NCI-H526 (cell line): ENCODE data around the gene IQCE.
"Not testable (repeated sequence)": the region's sequence is repeated elsewhere in the genome, so short reads cannot be mapped to it uniquely, and the experiment has no call there.

Source experiments
- DNase-seq, 2 experiments: peaks; one replicate each; lab custom pipeline; 2025; lab: John Stamatoyannopoulos, UW

The IQCE gene

GRCh38 chr7:2576742-2577491 lies 18.1 kb downstream of the IQCE start:
- DNase-seq = no peak

GRCh38 chr7:2577914-2578680 lies 19.3 kb downstream of the IQCE start:
- no peak for DNase-seq

- DNase-seq = no peak
Measured at GRCh38 chr7:2580636-2581035, 21.9 kb downstream of the IQCE start.

- no peak for DNase-seq
Measured at GRCh38 chr7:2582006-2582735, 23.4 kb downstream of the IQCE start.

DNA sequence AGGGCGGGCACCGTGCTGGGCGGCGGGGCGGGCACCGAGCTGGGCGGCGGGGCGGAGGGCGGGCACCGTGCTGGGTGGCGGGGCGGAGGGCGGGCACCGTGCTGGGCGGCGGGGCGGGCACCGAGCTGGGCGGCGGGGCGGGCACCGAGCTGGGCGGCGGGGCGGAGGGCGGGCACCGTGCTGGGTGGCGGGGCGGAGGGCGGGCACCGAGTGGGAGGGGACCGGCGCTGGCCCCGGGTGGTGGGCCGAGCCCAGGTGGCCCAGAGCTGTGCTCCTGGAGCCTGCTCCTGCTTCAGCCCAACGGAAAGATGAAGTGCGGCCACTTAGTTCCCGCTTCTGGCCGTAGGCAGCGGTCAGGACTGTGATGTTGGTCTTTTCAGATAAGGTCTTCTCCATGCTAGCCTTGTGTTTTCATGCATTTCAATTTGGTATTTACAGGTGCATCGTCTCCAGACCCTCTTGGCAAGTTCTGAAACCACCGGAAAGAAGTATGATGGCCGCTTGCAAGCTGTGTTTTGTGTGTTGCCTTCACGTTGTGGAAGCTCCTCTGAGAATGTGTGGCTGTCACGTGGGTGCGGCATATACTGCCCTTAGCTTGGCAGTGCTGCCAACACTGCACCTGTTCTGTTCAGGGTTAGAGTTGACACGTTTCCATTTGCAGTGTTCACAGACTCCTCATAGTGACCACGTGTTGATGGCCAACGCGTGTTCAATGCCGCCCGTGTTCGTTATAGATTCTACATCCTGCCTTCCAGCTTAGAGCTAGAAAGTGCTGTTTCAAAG lies 25.2 kb downstream of the IQCE start:
- DNase-seq = no peak

GRCh38 chr7:2585446-2585845 lies 26.7 kb downstream of the IQCE start:
- DNase-seq = no peak

GRCh38 chr7:2586326-2587020 lies 27.7 kb downstream of the IQCE start:
- no peak for DNase-seq

DNA sequence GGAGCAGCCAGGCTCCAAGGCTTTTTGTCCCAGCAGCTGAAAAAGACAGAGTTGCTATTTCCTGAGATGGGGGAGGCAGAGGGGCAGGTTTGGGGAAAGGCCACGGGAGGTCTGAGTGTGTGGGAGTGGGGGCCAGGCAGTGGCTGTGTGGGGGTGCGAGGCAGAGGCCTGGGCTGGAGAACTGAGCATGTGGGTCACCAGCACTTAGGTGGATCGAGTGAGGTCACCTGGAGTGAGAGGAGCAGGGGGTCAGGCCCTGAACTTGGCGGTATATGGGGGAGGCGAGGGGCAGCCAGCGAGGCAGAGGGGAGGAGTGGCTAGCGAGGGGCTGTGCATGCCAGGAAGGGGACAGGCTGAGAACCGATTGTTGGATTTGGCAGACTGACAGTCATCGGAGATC lies 28.4 kb downstream of the IQCE start:
- no peak for DNase-seq

DNA sequence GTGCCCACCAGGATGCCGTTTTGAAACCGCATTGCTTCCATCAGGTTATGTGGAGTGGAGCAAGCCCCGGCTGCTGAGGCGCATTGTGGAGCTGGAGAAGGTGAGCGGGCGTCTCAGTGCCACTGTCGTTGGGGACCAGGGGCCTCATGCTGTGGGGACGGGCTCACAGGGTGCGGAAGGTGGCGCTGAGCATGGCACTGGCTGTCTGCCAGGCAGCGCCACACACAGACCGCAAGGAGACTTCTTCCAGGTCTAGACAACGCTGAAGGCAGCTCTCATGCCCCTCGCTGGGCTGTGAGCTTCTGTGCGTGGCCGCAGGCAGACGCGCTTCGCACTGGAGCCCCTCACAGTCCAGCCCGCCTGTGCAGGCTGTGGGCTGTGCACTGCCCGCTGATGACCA lies 29.0 kb downstream of the IQCE start:
- no peak for DNase-seq

- no peak for DNase-seq
Measured at GRCh38 chr7:2589341-2589740, 30.6 kb downstream of the IQCE start.

GRCh38 chr7:2589941-2590340 lies 31.2 kb downstream of the IQCE start:
- DNase-seq = not testable (repeated sequence)

GRCh38 chr7:2592375-2592865 lies 33.6 kb downstream of the IQCE start:
- no peak for DNase-seq

- DNase-seq = no peak
Measured at GRCh38 chr7:2593036-2593727, 34.4 kb downstream of the IQCE start.

DNA sequence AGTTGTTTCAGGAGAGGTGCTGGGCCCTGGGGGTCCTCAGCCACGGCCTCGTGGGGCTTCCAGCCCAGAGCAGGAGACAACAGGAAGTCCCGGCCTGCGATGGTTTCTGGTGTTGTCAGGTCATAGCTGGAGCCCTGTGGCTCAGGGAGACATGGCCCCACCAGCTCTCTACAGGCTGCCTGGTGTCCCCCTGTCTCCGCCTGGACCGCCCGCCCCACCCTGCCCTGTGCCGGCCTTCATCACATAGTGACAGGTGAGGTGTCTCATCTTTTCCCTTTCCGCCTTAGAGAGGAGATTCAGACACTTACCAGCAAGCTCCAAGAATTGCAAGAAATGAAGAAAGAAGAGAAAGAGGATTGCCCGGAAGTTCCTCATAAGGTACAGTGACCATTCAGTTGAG lies 35.8 kb downstream of the IQCE start:
- DNase-seq = no peak

DNA sequence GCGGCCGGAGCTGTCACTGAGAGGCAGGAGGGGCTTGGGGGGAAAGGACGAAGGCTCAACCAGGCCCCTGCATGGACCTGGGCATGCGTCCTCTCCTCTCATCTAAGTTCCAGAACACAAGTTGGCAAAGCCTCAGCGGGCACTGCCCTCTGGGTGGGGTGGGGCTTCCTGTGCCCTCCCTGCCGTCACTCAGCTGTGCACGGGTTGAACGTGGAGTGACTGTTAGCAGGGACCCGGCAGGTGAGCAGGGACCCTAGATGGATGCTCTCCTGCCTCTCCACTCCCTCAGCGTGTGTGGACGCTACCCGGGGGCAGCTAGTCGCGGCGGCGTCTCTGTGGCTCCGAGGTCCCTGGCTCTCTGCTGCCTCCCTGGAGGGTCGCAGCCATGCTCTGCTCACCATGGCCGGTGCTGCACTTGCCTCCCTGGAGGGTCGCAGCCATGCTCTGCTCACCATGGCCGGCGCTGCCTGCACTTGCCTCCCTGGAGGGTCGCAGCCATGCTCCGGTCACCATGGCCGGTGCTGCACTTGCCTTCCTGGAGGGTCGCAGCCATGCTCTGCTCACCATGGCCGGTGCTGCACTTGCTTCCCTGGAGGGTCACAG lies 36.6 kb downstream of the IQCE start:
- DNase-seq = no peak

DNA sequence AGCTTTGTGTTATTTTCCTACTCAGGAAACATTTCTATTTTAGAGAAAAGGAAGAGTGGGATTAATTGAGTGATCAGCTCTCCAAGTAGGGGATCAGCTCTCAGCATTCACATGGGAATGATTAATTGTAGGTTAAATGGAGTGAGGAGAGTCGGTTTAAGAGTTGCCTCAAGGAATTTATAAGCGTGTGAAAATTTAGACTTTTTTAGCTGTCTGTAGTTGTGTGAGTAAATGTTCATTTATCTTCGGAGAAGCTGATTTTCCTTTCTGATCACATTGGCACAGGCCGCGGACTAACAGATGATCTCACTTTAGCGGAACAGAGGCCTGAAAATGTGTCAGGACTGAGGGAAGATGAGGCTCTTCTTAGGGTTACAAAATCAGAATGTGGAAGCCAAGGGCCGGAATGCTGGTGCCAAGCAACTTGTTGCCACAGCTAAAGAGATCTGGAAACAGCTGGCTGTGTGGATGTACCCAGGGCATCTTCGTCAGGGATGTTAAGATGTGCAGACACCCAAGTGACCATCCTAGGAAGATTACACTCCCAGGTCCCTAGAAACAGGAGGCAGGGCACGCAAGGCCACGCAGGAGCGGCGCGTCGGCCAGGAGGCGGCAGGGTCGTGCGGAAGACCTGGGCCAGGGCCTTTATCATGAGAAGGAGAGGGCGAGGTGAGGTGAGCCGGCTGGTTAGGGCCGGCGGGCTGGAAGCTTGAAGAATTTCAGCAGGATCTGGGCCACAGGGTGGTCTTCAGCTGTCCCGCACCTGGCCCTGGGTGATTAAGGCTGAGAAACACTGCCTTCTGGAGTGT lies 37.9 kb downstream of the IQCE start:
- no peak for DNase-seq

DNA sequence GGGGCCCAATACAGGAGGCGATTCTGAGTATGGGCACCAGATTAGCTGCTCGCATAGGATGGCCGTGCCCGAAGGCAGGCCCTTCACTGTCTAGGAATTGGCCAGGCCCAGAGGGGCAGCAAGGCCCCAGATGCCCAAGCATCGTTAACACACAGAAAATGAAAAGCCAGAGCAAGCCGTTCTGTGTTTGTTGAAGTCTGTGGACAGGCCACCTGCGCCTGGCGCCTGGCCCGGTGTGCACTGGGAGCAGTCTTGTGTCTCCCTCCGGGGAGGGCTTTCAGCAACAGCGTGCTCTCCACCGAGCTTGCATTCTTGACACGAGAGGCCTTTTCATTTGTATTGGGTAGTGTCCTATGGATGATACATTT lies 38.5 kb downstream of the IQCE start:
- DNase-seq = no peak

DNA sequence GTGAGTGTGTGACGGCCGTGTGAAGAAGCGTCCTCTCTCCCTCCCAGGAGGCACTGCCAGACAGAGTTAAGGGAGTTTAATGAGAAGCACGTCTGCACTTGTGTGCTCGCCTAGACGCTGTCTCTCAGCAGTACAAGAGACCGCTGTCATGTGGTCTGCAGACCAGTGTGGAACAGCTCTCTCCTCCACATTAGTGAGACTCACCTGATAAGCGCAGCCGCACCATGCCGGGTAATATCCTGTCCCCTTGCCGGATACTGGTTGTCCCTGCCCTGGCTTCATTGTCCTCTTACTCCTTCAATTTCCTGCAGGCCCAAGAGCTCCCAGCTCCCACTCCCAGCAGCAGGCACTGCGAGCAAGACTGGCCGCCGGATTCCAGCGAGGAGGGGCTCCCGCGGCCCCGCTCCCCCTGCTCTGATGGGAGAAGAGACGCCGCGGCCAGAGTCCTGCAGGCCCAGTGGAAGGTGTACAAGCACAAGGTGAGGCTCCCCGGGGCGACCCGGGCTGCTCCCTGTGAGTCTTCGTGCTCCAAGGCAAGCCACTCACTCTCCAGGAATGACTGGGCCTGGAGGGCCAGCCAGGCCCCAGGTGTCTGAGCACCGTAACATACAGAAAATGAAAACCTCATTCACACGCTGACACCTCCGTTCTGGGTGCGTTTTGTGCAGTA lies 39.5 kb downstream of the IQCE start:
- no peak for DNase-seq

DNA sequence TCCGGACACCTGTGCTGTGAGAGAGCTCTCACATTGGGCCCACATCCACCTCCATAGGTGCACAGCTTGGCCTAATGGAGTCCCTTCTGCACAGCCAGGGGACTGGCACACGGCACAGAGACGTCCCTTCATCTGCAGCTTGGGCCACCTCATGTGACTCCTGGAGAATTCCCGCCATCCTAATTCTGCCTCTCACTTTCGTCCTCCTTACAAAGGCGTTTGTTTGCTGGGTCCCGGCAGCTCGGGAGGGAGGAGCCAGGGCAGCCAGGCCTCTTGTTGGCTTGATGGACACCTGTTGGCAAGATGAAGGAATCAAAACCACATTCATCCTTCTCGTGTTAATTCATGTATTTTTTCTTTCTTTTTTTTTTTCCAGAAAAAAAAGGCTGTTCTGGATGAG lies 42.3 kb downstream of the IQCE start:
- no peak for DNase-seq
